HCT116 (cell line): ENCODE data around the gene NKX6-1. TPM values are rescaled to one million over a fixed set of nuclear protein-coding genes. Genes with fewer than 3 reads are reported as not detected.

Experiments used
- ATAC-seq: fragments of 200-7000 bp; cut with Tn5 transposase; 2 replicates; pipeline ENCODE4 v1.9.1; 2020; ENCODE audit warnings: mild to moderate bottlenecking, moderate library complexity
- BruUV-seq: library from RNA; stranded (reverse); fragments of 400-500 nt; replicated peaks from 2 replicates; lab custom pipeline; 2021; lab: Mats Ljungman, UMichigan
- CTCF ChIA-PET: fragments of 300-600 bp; sonication (Branson Sonifier 250); formaldehyde crosslinking; loops from one replicate; lab custom pipeline; 2021; ENCODE audit warnings: antibody characterized with exemption; lab: Charles Lee
- POLR2A ChIA-PET: fragments of 300-600, 350-600 bp; sonication (Branson Sonifier 250); formaldehyde crosslinking; loops from one replicate; lab custom pipeline; 2021; ENCODE audit warnings: antibody characterized with exemption; lab: Charles Lee
- RAD21 ChIA-PET, 2 experiments: fragments of 300-600 bp; sonication (Branson Sonifier 250); formaldehyde crosslinking; loops; one replicate each; lab custom pipeline; 2023; ENCODE audit warnings: low total read pairs in 2 of 2; ENCODE audit not compliant: uncharacterized antibody in 2 of 2, unreplicated experiment in 2 of 2, low non-redundant PET in 1 of 2; lab: Charles Lee
- DNase-seq: peaks from one replicate; pipeline ENCODE4 v3.0.0-alpha.2; 2010; ENCODE audit warnings: low read depth, low spot score
- H2AFZ ChIP-seq: fragments of 200-600 bp; shearing (Covaris generic), sonication (generic); 2 replicates; pipeline ENCODE4 v1.6.1; 2017; ENCODE audit warnings: low read depth, mixed run types, mixed read lengths, antibody characterized with exemption, low read length; ENCODE audit not compliant: poor library complexity, severe bottlenecking
- H3K27ac ChIP-seq: 2 replicates; pipeline ENCODE4 v1.5.1; 2012; ENCODE audit warnings: low read depth, low read length
- H3K27me3 ChIP-seq: fragments of 200-600 bp; sonication (generic); 2 replicates; pipeline ENCODE4 v1.6.1; 2016; ENCODE audit warnings: mixed run types, low read length, mixed read lengths; ENCODE audit not compliant: insufficient read depth
- H3K36me3 ChIP-seq, 2 experiments: fragments of 200-500 bp in 1 of 2; fragments of 200-600 bp in 1 of 2; sonication (Bioruptor generic) in 1 of 2; sonication (generic) in 1 of 2; 2 replicates each; pipeline versions ENCODE4 v1.5.1 to v1.6.1; 2014 to 2016; ENCODE audit warnings: low read length in 2 of 2, inconsistent platforms in 1 of 2, mixed read lengths in 1 of 2, mixed run types in 1 of 2; ENCODE audit not compliant: insufficient read depth in 2 of 2, control insufficient read depth in 1 of 2
- H3K4me1 ChIP-seq, 2 experiments: fragments of 200-600 bp in 1 of 2; sonication (generic) in 1 of 2; 2 replicates each; pipeline versions ENCODE4 v1.5.1 to v1.6.1; 2012 to 2017; ENCODE audit warnings: low read length in 2 of 2, inconsistent platforms in 1 of 2, mild to moderate bottlenecking in 1 of 2, mixed read lengths in 1 of 2, mixed run types in 1 of 2, moderate library complexity in 1 of 2; ENCODE audit not compliant: insufficient read depth in 2 of 2, control insufficient read depth in 1 of 2
- H3K4me2 ChIP-seq: fragments of 200-600 bp; sonication (generic); 2 replicates; pipeline ENCODE4 v1.6.1; 2017; ENCODE audit warnings: mixed run types, low read length, mixed read lengths
- H3K4me3 ChIP-seq, 2 experiments: fragments of 200-600 bp in 1 of 2; sonication (generic) in 1 of 2; replicated peaks in 1 of 2; 2 replicates each; pipeline ENCODE4 v1.5.1; 2011 to 2016; ENCODE audit warnings: low read length in 2 of 2, control low read depth in 1 of 2, low read depth in 1 of 2, mild to moderate bottlenecking in 1 of 2, mixed read lengths in 1 of 2, mixed run types in 1 of 2
- H3K79me2 ChIP-seq: fragments of 200-600 bp; sonication (generic); 2 replicates; pipeline ENCODE4 v1.6.1; 2017; ENCODE audit warnings: mild to moderate bottlenecking, mixed run types, low read length, moderate library complexity, mixed read lengths; ENCODE audit not compliant: insufficient read depth
- H3K9ac ChIP-seq: fragments of 200-600 bp; sonication (generic); 2 replicates; pipeline ENCODE4 v1.6.1; 2016; ENCODE audit warnings: low read length, mixed read lengths
- H3K9me2 ChIP-seq: fragments of 200-600 bp; sonication (generic), shearing (Covaris generic); 2 replicates; pipeline ENCODE4 v1.6.1; 2017; ENCODE audit warnings: mixed run types, mild to moderate bottlenecking, moderate library complexity; ENCODE audit not compliant: insufficient read depth
- H3K9me3 ChIP-seq, 2 experiments: fragments of 200-500 bp in 1 of 2; fragments of 200-600 bp in 1 of 2; sonication (Bioruptor generic) in 1 of 2; sonication (generic) in 1 of 2; 2 replicates each; pipeline ENCODE4 v1.6.1; 2014 to 2017; ENCODE audit warnings: low read length in 2 of 2, mixed read lengths in 2 of 2, inconsistent platforms in 1 of 2, low read depth in 1 of 2, mild to moderate bottlenecking in 1 of 2, mixed run types in 1 of 2, moderate library complexity in 1 of 2; ENCODE audit not compliant: control insufficient read depth in 1 of 2, insufficient read depth in 1 of 2
- H4K20me1 ChIP-seq: fragments of 200-600 bp; sonication (generic), shearing (Covaris generic); 2 replicates; pipeline ENCODE4 v1.6.1; 2017; ENCODE audit warnings: mixed run types, mild to moderate bottlenecking, moderate library complexity; ENCODE audit not compliant: insufficient read depth
- ATF3 ChIP-seq: IDR thresholded peaks from 2 replicates; pipeline ENCODE4 v1.6.1; 2012
- CEBPB ChIP-seq: IDR thresholded peaks from 2 replicates; pipeline ENCODE4 v1.6.1; 2012; ENCODE audit warnings: low read depth
- CTCF ChIP-seq, 3 experiments: fragments of 200-600 bp in 1 of 3; sonication (generic) in 1 of 3; IDR thresholded peaks in 2 of 3; conservative IDR thresholded peaks in 1 of 3; 2 replicates each; pipeline ENCODE4 v1.5.1; 2012 to 2017; ENCODE audit warnings: low read depth in 2 of 3, low read length in 2 of 3, antibody characterized with exemption in 1 of 3, borderline replicate concordance in 1 of 3, control low read depth in 1 of 3, mild to moderate bottlenecking in 1 of 3, mixed read lengths in 1 of 3, mixed run types in 1 of 3, moderate library complexity in 1 of 3; ENCODE audit not compliant: insufficient read depth in 1 of 3
- EGR1 ChIP-seq: IDR thresholded peaks from 2 replicates; pipeline ENCODE4 v1.6.1; 2012; ENCODE audit warnings: low read depth
- ELF1 ChIP-seq: IDR thresholded peaks from 2 replicates; pipeline ENCODE4 v1.6.1; 2012; ENCODE audit warnings: low read depth, borderline replicate concordance
- EZH2phosphoT487 ChIP-seq: fragments of 200-600 bp; IDR thresholded peaks from 2 replicates; pipeline ENCODE4 v1.6.1; 2018; ENCODE audit warnings: antibody characterized with exemption, borderline replicate concordance
- FOSL1 ChIP-seq: IDR thresholded peaks from 2 replicates; pipeline ENCODE4 v1.6.1; 2012; ENCODE audit warnings: low read depth
- JUND ChIP-seq: IDR thresholded peaks from 2 replicates; pipeline ENCODE4 v1.6.1; 2012
- MAX ChIP-seq: IDR thresholded peaks from 2 replicates; pipeline ENCODE4 v1.6.1; 2012
- POLR2A ChIP-seq: IDR thresholded peaks from 2 replicates; pipeline ENCODE4 v1.7.0; 2011; ENCODE audit warnings: borderline replicate concordance; ENCODE audit not compliant: insufficient read depth, insufficient read length; ENCODE audit errors: extremely low read depth
- POLR2AphosphoS5 ChIP-seq: IDR thresholded peaks from 2 replicates; pipeline ENCODE4 v1.6.1; 2011; ENCODE audit warnings: mild to moderate bottlenecking, low read depth, low read length, moderate library complexity
- SRF ChIP-seq: IDR thresholded peaks from 2 replicates; pipeline ENCODE4 v1.6.1; 2012; ENCODE audit warnings: low read depth
- YY1 ChIP-seq: IDR thresholded peaks from 2 replicates; pipeline ENCODE4 v1.6.1; 2011; ENCODE audit warnings: low read length, low read depth, moderate library complexity, mild to moderate bottlenecking; ENCODE audit not compliant: insufficient replicate concordance; ENCODE audit errors: extremely low read depth
- ZBTB33 ChIP-seq: IDR thresholded peaks from 2 replicates; pipeline ENCODE4 v1.6.1; 2011; ENCODE audit warnings: mild to moderate bottlenecking, low read length, moderate library complexity; ENCODE audit not compliant: insufficient replicate concordance; ENCODE audit errors: extremely low read depth
- intact Hi-C: fragments of 100-400 bp; cut with micrococcal nuclease; formaldehyde crosslinking; loops from 2 replicates; pipeline ENCODE4 v1.10.0; 2022
- total RNA-seq: library from RNA; stranded (reverse); gene quantifications from one replicate; pipeline ENCODE4 v1.2.1, GENCODE V29; 2021; ENCODE audit not compliant: unreplicated experiment

Gene NKX6-1
- total RNA-seq, 1 experiment from 2014 or later, result 4.2 TPM

GRCh38 chr4:84497504-84498202 lies 1.4 kb downstream of the NKX6-1 start:
- RAD21 ChIA-PET, result interaction anchor here in 1 of 2 experiments (0.6 kb wide), 1 partner anchor 20 kb away, joined by 3 read pairs; no protein-coding TSS in a partner anchor
- DNase-seq (no peak), ATAC-seq (peak; percentile 0; the same call in 1 of the 2 replicates)
- peak overlapping the region; percentile 99 for H3K4me2 ChIP-seq
- CTCF ChIA-PET, result interaction anchor here (1.0 kb wide), 1 partner anchor 853 kb away, joined by 3 read pairs; no protein-coding TSS in a partner anchor
- H3K4me1 ChIP-seq, result peaks cover 0 to 14% of the 10 kb centered on the region in 2 experiments; a peak in 1 of 4 replicates
- H3K36me3 ChIP-seq, result peaks cover 0 to 3% of the 10 kb centered on the region in 2 experiments; a peak in 1 of 4 replicates
- no peaks in the 10 kb centered on the region for H3K9me2 ChIP-seq
- peak overlapping the region; percentile 56; the same call in 1 of the 2 replicates for H3K27ac ChIP-seq
- intact Hi-C loops, result no loop called here
- H3K79me2 ChIP-seq, result no peaks in the 10 kb centered on the region
- no peak for TF ChIP-seq POLR2AphosphoS5
- TF ChIP-seq ZBTB33, result no peak
- no peak for TF ChIP-seq EGR1
- TF ChIP-seq CTCF (IDR thresholded peaks at IDR 0.05 in 2 of 3, conservative IDR thresholded peaks at IDR 0.05 in 1 of 3; ENCODE audit: borderline replicate concordance in 1 of 3, insufficient read depth in 1 of 3, low read depth in 2 of 3, low read length in 2 of 3), result no peak
- TF ChIP-seq EZH2phosphoT487, result no peak
- no peak for TF ChIP-seq CEBPB
- TF ChIP-seq JUND, result no peak
- TF ChIP-seq POLR2A, result no peak
- no peak for TF ChIP-seq YY1
- TF ChIP-seq FOSL1, result no peak
- no peak for TF ChIP-seq SRF
- TF ChIP-seq ATF3, result no peak
- TF ChIP-seq ELF1, result no peak
- no peak for TF ChIP-seq MAX
- POLR2A ChIA-PET, result no interaction called here
- BruUV-seq, result no TSS peak
- peak overlapping the region; percentile 66 for H3K9ac ChIP-seq
- H4K20me1 ChIP-seq, result no peaks in the 10 kb centered on the region
- peak overlapping the region; percentile 61 to 83 for H3K4me3 ChIP-seq
- H3K9me3 ChIP-seq, result no peaks in the 10 kb centered on the region
- no peaks in the 10 kb centered on the region for H3K27me3 ChIP-seq
- H2AFZ ChIP-seq, result peak overlapping the region; percentile 92
